Neural cell (in vitro differentiated cells): ENCODE measurements around the gene TFRC. TPM values are rescaled to one million over a fixed set of nuclear protein-coding genes. Genes with fewer than 3 reads are reported as not detected.
"Not testable (repeated sequence)": the region's sequence is repeated elsewhere in the genome, so short reads cannot be mapped to it uniquely, and the experiment has no call there.

Experiments used
- H2AFZ ChIP-seq: fragments of 200-600, 300-800 bp; sonication (generic), shearing (Covaris generic); 2 replicates; pipeline ENCODE4 v1.6.0; 2014; ENCODE audit warnings: low read depth, mild to moderate bottlenecking, antibody characterized with exemption, low read length, moderate library complexity
- H3F3A ChIP-seq: fragments of 200-600 bp; shearing (Covaris generic); 2 replicates; pipeline ENCODE4 v1.6.1; 2016; ENCODE audit warnings: mild to moderate bottlenecking, moderate library complexity, mixed read lengths, antibody characterized with exemption, low read length; ENCODE audit not compliant: insufficient read depth, poor library complexity, severe bottlenecking
- H3K27ac ChIP-seq: fragments of 200-600, 300-800 bp; sonication (generic), shearing (Covaris generic); 2 replicates; pipeline ENCODE4 v1.5.1; 2014; ENCODE audit warnings: mild to moderate bottlenecking, low read length, moderate library complexity
- H3K27me3 ChIP-seq: fragments of 300-800, 200-600 bp; sonication (generic), shearing (Covaris generic); 2 replicates; pipeline ENCODE4 v1.6.0; 2014; ENCODE audit warnings: mild to moderate bottlenecking, low read depth, low read length, moderate library complexity; ENCODE audit not compliant: insufficient read depth
- H3K36me3 ChIP-seq: fragments of 300-800, 200-600 bp; sonication (generic), shearing (Covaris generic); 2 replicates; pipeline ENCODE4 v1.5.1; 2014; ENCODE audit warnings: mild to moderate bottlenecking, antibody characterized with exemption, low read length, moderate library complexity; ENCODE audit not compliant: insufficient read depth
- H3K4me2 ChIP-seq: fragments of 300-800, 200-600 bp; sonication (generic), shearing (Covaris generic); 2 replicates; pipeline ENCODE4 v1.6.0; 2014; ENCODE audit warnings: mild to moderate bottlenecking, low read length
- H3K4me3 ChIP-seq: fragments of 300-800, 200-600 bp; sonication (generic), shearing (Covaris generic); 2 replicates; pipeline ENCODE4 v1.5.1; 2014; ENCODE audit warnings: mild to moderate bottlenecking, low read length, moderate library complexity
- H3K79me2 ChIP-seq: fragments of 200-600 bp; shearing (Covaris generic); replicated peaks from 2 replicates; pipeline ENCODE4 v1.6.0; 2014; ENCODE audit warnings: mild to moderate bottlenecking, low read length, moderate library complexity; ENCODE audit not compliant: insufficient read depth
- H3K9ac ChIP-seq: fragments of 300-800, 200-600 bp; sonication (generic), shearing (Covaris generic); 2 replicates; pipeline ENCODE4 v1.6.1; 2016; ENCODE audit warnings: mild to moderate bottlenecking, low read length, mixed read lengths
- H3K9me2 ChIP-seq: fragments of 200-600 bp; shearing (Covaris generic); 2 replicates; pipeline ENCODE4 v1.6.1; 2016; ENCODE audit warnings: mild to moderate bottlenecking, low read length, mixed read lengths; ENCODE audit not compliant: insufficient read depth
- H3K9me3 ChIP-seq: fragments of 200-600, 300-800 bp; sonication (generic), shearing (Covaris generic); 2 replicates; pipeline ENCODE4 v1.6.1; 2016; ENCODE audit warnings: mild to moderate bottlenecking, mixed run types, low read length, moderate library complexity, mixed read lengths
- H4K20me1 ChIP-seq: fragments of 200-600 bp; shearing (Covaris generic); 2 replicates; pipeline ENCODE4 v1.6.1; 2016; ENCODE audit warnings: mild to moderate bottlenecking, mixed run types; ENCODE audit not compliant: insufficient read depth
- EP300 ChIP-seq: fragments of 450-650 bp; conservative IDR thresholded peaks from 2 replicates; pipeline ENCODE4 v1.6.1; 2014; ENCODE audit warnings: antibody characterized with exemption, mild to moderate bottlenecking, moderate library complexity; ENCODE audit not compliant: poor library complexity, severe bottlenecking
- EZH2 ChIP-seq: fragments of 200-600, 300-800 bp; shearing (Covaris generic), sonication (generic); IDR thresholded peaks from 2 replicates; pipeline ENCODE4 v1.6.1; 2014; ENCODE audit warnings: antibody characterized with exemption, low read length, borderline replicate concordance, mild to moderate bottlenecking; ENCODE audit not compliant: insufficient read depth, poor library complexity, severe bottlenecking
- MXI1 ChIP-seq: fragments of 450-650 bp; conservative IDR thresholded peaks from 2 replicates; pipeline ENCODE4 v1.6.1; 2014; ENCODE audit warnings: antibody characterized with exemption, mild to moderate bottlenecking; ENCODE audit not compliant: poor library complexity, severe bottlenecking
- POLR2AphosphoS5 ChIP-seq: IDR thresholded peaks from 2 replicates; pipeline ENCODE4 v1.6.1; 2012
- RAD21 ChIP-seq: fragments of 450-650 bp; conservative IDR thresholded peaks from 2 replicates; pipeline ENCODE4 v1.6.1; 2014; ENCODE audit warnings: antibody characterized with exemption, mild to moderate bottlenecking, moderate library complexity
- SMC3 ChIP-seq: fragments of 450-650 bp; conservative IDR thresholded peaks from 2 replicates; pipeline ENCODE4 v1.6.1; 2014; ENCODE audit warnings: antibody characterized with exemption, mild to moderate bottlenecking, moderate library complexity; ENCODE audit not compliant: poor library complexity
- TAF1 ChIP-seq: IDR thresholded peaks from 2 replicates; pipeline ENCODE4 v1.6.1; 2012; ENCODE audit warnings: low read depth
- polyA plus RNA-seq: library from polyadenylated mRNA; depleted of rRNA; stranded (reverse); fragments of >200 nt; gene quantifications from 2 replicates; pipeline ENCODE4 v1.2.3, GENCODE V29; 2014
- TF ChIP-seq, protein P1 (sequence below): fragments of 450-650 bp; IDR thresholded peaks from 2 replicates; pipeline ENCODE4 v1.5.1; 2014; ENCODE audit warnings: antibody characterized with exemption, mild to moderate bottlenecking, moderate library complexity; ENCODE audit not compliant: poor library complexity, severe bottlenecking
- TF ChIP-seq, protein P2 (sequence below): IDR thresholded peaks from 2 replicates; pipeline ENCODE4 v1.6.1; 2012; ENCODE audit warnings: borderline replicate concordance

TFRC gene
- polyA plus RNA-seq, 1 donor from 2014 or later, result 82.7 TPM

DNA sequence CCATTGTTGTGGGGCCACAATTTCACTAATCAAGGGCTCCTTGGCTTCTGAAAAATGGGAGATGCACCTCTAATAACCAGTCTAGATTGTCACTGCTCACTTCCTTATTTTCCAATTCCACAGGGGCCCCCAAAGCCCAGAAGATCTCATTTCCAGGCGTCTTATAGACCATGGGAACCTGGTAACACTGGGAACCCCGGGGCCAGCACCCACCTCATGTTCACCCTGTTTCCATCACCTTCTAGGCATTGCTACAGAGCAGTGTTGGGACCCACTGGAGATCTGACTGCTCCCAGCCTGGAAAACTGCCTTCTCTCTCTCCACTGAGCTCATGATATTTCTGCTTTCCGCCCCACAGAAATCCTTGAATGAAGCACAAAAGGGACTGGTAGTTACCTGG, 61.5 kb downstream of the TFRC start:
- Histone ChIP-seq H3K9me2 (no peaks in the 10 kb centered on the region), H3K9me3 (no peaks in the 10 kb centered on the region), H3K4me3 (no peak overlapping the region), H2AFZ (no peak overlapping the region), H3F3A (no peaks in the 10 kb centered on the region), H3K4me2 (no peak overlapping the region), H3K27me3 (no peaks in the 10 kb centered on the region), H3K79me2 (no peaks in the 10 kb centered on the region), H3K27ac (no peak overlapping the region), H3K36me3 (no peaks in the 10 kb centered on the region), H4K20me1 (no peaks in the 10 kb centered on the region), H3K9ac (no peak overlapping the region)
- TF ChIP-seq POLR2AphosphoS5, result no peak
- TF ChIP-seq TAF1, result no peak
- no peak for TF ChIP-seq SMC3
- no peak for TF ChIP-seq EP300
- TF ChIP-seq, protein P1, sequence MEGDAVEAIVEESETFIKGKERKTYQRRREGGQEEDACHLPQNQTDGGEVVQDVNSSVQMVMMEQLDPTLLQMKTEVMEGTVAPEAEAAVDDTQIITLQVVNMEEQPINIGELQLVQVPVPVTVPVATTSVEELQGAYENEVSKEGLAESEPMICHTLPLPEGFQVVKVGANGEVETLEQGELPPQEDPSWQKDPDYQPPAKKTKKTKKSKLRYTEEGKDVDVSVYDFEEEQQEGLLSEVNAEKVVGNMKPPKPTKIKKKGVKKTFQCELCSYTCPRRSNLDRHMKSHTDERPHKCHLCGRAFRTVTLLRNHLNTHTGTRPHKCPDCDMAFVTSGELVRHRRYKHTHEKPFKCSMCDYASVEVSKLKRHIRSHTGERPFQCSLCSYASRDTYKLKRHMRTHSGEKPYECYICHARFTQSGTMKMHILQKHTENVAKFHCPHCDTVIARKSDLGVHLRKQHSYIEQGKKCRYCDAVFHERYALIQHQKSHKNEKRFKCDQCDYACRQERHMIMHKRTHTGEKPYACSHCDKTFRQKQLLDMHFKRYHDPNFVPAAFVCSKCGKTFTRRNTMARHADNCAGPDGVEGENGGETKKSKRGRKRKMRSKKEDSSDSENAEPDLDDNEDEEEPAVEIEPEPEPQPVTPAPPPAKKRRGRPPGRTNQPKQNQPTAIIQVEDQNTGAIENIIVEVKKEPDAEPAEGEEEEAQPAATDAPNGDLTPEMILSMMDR, result no peak
- TF ChIP-seq MXI1, result no peak

DNA sequence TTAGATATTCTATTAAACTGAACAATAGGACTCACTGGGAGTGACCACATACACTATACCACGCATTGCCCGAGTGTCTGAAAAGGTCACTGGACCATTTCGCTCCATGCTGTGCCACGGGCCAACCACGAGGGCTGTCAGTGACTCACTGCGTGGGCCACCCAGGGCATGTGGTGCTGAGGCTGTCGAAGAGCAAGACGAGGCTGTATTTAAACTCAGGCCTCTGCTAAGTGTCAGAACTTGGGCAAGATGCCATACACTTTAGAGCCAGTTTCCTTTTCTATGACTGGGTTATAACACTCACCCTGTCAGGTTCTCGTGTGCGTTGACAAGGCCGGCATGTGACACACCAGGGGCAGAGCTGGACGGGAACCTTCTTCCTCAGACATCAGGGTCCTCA, 62.3 kb downstream of the TFRC start:
- not testable (repeated sequence) for H3K9me2 ChIP-seq, H3K4me3 ChIP-seq, H2AFZ ChIP-seq, H3K9me3 ChIP-seq, H3F3A ChIP-seq, H3K4me2 ChIP-seq, H3K9ac ChIP-seq, H4K20me1 ChIP-seq, H3K36me3 ChIP-seq, H3K79me2 ChIP-seq, H3K27ac ChIP-seq, H3K27me3 ChIP-seq

DNA sequence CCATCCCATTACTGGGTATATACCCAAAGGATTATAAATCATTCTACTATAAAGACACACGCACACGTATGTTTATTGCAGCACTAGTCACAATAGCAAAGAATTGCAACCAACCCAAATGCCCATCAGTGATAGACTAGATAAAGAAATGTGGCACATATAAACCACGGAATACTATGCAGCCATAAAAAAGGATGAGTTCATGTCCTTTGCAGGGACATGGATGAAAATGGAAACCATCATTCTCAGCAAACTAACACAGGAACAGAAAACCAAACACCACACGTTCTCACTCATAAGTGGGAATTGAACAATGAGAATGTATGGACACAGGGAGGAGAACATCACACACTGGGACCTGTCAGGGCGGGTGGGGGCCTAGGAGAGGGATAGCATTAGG, 63.7 kb downstream of the TFRC start:
- H3K4me3 ChIP-seq, H3K4me2 ChIP-seq, H3K9ac ChIP-seq, H3K9me2 ChIP-seq, H3F3A ChIP-seq, H4K20me1 ChIP-seq, H3K27ac ChIP-seq, H3K79me2 ChIP-seq, H3K27me3 ChIP-seq, H3K9me3 ChIP-seq, H3K36me3 ChIP-seq, H2AFZ ChIP-seq: not testable (repeated sequence)

DNA sequence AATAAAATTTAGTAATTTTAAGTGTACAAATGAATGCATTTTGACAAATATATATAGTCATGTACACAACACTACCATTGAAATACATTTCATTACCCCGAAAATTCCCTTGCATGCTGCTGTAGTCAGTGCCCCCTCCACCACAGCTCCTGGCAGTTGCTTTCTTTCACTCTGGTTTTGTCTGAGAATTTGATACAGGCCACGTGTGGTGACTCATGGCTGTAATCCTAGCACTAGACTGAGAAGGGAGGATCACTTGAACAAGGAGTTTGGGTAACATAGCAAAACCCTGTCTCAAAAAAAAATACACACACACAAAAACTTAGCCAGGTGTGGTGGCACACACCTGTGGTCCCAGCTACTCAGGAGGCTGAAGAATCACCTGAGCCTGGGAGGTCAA, 65.4 kb downstream of the TFRC start:
- Histone ChIP-seq H3K9ac (no peak overlapping the region), H3K4me2 (no peak overlapping the region)
- TF ChIP-seq SMC3 (no peak), MXI1 (no peak), RAD21 (no peak), POLR2AphosphoS5 (no peak), EP300 (no peak), TAF1 (no peak), EZH2 (no peak)
- TF ChIP-seq, protein P2, sequence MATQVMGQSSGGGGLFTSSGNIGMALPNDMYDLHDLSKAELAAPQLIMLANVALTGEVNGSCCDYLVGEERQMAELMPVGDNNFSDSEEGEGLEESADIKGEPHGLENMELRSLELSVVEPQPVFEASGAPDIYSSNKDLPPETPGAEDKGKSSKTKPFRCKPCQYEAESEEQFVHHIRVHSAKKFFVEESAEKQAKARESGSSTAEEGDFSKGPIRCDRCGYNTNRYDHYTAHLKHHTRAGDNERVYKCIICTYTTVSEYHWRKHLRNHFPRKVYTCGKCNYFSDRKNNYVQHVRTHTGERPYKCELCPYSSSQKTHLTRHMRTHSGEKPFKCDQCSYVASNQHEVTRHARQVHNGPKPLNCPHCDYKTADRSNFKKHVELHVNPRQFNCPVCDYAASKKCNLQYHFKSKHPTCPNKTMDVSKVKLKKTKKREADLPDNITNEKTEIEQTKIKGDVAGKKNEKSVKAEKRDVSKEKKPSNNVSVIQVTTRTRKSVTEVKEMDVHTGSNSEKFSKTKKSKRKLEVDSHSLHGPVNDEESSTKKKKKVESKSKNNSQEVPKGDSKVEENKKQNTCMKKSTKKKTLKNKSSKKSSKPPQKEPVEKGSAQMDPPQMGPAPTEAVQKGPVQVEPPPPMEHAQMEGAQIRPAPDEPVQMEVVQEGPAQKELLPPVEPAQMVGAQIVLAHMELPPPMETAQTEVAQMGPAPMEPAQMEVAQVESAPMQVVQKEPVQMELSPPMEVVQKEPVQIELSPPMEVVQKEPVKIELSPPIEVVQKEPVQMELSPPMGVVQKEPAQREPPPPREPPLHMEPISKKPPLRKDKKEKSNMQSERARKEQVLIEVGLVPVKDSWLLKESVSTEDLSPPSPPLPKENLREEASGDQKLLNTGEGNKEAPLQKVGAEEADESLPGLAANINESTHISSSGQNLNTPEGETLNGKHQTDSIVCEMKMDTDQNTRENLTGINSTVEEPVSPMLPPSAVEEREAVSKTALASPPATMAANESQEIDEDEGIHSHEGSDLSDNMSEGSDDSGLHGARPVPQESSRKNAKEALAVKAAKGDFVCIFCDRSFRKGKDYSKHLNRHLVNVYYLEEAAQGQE, result no peak
- TF ChIP-seq, protein P1, result no peak

More for the DNA sequence above, 65.4 kb downstream of the TFRC start:
- Histone ChIP-seq H3K9me3 (no peaks in the 10 kb centered on the region), H3F3A (no peaks in the 10 kb centered on the region), H3K4me3 (no peak overlapping the region), H3K9me2 (no peaks in the 10 kb centered on the region), H4K20me1 (no peaks in the 10 kb centered on the region), H2AFZ (no peak overlapping the region), H3K79me2 (no peaks in the 10 kb centered on the region), H3K27me3 (no peaks in the 10 kb centered on the region), H3K27ac (no peak overlapping the region), H3K36me3 (no peaks in the 10 kb centered on the region)
